Activated gamma-delta T cell treated with anti-CD3 and anti-CD28 coated beads, Interleukin-2, amount 50 U/mL, for 16 hours (primary cell): ENCODE results near the gene UBAC2.

Experiments
- DNase-seq: peaks from one replicate; pipeline ENCODE4 v3.0.0-alpha.2; 2020; ENCODE audit warnings: low read depth

Gene UBAC2

DNA sequence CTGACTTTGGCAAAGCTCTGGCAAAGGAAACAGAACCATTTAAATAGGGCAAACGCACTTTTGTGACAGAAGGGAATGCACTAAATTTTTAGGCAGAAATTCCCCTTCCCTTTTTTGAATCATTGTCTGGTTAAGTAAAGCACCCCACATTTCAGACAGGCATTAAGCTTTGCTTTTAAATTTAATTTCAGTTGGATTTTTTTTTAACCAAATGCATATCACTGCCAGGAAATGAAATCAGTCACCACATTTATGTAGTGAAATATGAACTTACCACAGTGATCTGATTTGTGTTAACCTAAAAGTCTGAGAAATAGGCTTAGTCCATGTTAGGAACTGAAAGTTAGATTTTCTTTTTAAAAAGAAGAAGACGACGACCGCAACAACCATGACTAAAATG, 95.7 kb downstream of the UBAC2 start:
- no peak for DNase-seq

DNA sequence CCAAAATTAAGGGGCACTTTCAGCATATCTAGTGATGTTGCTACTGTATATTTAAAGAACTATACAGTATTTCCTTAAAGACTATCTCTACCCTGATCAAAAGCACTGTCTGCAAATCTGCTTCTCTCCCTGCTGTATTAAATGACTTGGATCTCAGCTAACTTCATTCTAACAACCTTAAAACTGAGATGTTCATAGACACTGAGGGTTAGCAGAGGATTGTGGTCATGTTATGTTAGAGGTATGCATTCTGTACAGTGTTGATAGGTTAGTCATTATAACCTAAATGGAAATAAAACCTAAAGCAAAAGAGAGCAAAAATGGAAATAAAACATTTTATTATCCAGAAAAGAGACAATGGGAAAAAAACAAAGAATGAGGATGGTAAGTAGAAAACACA, 96.7 kb downstream of the UBAC2 start:
- no peak for DNase-seq

DNA sequence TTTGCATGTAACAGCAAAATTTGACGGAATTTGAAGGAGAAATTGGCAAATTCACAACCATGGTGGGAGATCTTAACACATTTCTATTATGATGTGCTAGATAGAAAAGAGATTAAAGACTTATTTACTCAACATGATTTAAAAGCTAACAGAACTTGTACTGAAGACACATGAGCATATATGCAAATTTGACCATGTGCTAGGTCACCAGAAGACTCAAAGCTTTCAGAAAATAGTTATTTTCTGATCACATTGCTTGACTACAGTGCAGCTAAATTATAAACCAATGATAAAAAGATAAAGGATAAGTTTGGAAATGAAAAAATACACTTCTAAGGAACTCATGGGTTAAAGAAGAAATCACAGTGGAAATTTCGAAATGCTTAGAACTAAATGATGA, 97.4 kb downstream of the UBAC2 start:
- DNase-seq: no peak

DNA sequence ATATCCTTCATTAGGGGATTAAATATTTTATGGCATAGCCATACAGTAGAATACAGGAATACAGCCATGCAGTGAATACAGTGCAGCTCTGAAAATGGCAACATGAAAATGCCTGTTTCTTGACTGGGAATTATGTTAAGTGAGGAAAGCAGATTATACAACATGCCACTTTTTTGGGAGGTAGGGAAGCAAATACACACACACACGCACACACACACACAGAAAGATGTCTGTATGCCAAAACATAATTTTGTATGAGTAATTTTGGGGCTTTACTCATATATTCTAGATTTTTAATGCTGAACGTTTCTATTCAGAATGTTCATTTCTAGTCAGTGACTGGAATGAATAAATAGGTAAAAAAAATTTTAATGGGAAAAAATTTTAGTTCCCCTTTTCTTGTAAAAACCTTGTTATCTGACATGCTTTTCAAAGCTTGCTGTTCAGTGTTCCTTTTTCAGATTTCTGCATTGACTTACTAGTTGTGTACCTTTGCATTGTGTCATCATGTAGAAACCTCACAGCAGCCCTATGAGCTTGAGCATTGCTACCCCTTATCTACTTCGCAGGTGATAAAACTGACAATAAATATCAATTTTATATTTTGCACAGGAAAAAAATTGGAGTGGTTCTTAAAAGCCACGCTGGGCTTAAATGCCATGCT, 98.7 kb downstream of the UBAC2 start:
- DNase-seq: no peak

DNA sequence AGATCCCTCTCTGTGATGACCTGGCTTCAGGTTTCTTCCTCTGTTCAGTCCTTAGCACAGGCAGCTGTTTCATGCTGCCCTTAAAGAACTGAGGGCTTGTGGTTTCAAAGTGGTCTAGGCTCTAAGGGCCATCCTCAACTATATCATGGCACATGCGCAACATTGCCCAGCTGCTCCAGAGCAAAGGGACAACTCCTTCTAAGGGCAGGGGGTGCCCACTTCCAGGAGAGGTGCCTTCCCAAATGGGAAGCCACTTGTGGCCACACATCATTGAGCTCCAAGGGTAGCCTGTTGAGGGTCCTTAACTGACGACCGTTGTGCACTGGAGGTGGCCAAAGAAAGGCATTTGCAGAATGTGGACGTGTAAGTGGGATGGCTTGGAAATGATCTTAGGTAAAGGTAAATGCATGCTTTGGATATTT, 99.3 kb downstream of the UBAC2 start:
- DNase-seq: no peak

DNA sequence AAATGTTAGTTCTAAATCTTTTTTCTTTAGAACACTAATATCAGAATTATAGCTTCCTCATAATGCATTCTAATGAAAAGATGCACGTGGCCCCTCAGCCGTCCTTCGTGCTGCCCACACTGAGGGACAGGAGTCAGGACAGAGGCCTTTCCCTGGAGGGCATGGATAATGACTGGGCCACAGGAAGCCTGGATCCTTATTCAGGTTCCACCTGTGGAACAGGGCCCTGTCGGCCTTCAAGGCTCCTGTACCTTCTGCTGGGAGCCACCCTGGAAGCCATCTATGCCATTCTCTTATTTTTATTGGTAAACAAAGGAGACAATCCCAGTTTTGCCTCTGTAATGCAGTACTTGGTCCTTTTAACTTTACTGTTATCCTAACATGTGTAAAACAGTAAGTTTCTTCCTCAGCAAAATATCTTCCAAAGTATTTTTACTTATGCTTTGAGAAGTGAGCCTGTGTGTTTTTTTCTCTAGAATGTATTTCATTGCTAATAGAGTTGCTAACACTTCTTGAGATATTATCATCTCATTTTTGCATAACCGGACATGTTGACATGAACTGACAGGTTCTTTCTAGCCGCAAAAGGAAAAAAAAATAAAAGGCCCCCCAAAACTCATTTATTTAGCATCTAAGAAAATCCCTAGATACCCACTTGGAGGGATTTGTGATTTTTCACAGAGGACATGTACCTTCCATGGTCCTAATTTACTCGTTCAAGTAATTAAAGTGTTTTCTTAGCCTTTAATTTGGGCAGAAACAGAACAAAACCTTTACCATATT, 100.6 kb downstream of the UBAC2 start:
- DNase-seq: no peak

DNA sequence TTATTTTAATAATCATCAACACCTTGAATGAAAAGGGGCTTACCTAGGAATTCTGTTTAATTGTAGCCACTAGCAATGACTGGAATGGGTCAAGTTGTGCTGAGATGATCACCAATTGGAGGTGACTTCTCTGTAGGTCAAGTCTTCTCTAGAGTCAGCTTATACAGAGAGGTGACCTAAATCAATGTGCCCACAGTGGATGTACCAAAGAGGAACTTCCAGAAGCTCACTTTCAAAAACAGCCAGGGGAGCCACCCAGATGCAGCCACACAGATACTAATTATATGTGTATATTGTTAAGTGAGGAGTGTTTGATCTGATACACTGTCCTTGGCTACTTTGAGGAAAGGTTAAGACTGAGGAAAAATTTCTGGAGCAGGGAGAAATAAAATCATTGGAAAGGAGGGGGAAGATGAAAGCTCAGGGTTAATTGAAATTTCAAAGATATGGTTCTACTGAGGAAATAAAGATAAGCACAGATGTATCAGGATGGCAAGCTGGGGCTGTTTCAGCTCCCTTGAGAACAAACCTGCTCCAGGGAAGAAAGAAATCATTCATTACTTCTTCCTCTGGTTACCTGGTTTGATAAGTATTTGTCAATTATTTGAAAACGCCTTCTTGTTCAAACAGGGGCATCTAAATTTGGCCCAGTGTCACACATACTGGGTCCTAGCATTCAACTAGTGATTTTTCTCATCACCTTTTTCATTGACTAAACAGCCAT, 101.4 kb downstream of the UBAC2 start:
- no peak for DNase-seq

DNA sequence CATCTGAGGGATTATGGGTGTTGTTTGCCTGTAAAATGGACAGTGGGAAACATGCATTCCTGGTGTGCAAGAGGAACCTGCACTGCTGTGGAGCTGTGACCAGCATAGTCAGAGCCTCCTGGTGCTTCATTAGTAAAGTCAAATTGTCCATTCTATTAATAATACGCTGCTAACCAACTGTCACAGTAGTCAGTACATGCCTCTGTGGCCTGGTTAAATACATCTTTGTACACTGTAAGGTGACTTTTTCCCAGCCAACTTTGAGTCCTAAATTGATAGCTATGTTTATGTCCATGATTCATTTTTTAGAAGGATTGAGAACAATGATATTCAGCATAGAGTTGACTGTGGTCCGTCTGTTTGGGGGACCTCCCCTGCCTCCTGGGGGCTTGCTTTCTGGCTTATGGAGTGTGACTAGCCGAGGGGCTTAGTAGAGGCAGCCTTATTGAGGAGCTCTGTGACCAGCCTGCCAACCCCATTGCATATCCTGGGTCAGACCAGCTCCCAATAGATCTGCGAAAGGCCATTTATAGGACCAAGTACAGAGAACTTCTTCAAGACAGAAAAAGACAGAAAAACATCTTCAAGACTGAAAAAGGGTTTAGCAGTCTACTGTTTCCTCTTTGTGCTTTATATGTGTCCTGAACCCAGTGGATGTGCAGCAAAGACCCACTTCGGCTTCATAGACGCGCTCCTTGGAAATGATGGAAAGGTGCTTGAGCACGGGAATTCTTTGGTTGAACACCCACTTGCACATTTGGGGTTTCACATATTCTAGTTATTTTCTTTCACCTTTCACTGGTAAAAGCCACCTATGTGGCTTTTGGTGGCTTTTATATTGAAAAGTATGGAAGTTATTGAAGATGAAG, 102.2 kb downstream of the UBAC2 start:
- no peak for DNase-seq

DNA sequence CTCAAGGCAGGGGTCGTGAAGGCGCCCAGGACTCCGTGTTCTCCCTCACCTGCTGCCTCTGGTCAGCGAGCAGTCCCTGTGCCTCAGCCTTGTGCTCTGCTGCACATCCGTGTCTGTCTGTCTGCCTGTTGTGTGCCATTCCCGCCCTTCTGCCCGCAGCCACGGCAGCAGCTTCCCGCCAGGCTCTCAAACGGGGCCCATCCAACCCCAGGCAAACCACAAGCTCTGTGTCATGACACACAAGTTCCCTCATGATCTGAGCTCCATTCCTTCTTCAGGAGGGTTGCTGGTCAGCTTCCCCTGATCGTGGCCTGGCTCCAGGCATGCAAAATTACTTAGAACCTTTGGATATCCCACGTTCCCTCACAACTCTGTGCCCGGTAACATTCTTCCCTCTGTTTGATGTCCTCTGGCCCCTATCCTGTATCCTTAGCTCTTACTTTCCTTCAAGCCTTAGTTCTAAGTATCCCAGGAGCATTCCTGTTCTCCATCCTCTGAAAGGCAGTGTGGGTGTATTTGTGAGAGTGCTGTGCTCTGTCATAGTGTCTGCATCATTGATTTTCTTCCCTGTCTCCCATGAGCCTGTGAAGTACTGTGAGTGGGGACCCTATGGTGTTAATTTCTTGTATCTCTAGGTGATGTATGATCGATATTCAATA, 103.3 kb downstream of the UBAC2 start:
- DNase-seq: no peak

DNA sequence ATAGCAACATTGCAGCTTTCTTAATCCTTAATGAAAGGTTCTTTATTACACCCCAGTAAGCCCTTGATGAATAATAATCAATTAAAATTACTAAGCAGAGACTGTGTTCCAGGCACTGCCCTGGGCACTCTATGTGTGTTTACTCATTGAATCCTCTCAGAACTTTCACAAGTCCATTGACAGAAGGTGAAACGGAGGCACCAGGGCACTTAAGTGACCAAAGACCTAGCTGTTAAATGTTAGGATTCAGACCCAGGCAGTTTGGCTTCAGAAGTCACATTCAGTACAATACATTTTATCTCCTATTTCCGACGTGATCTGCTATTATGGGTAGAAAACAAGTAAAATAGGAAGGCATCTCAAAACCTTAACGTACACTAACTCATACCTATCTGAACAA, 103.9 kb downstream of the UBAC2 start:
- no peak for DNase-seq

DNA sequence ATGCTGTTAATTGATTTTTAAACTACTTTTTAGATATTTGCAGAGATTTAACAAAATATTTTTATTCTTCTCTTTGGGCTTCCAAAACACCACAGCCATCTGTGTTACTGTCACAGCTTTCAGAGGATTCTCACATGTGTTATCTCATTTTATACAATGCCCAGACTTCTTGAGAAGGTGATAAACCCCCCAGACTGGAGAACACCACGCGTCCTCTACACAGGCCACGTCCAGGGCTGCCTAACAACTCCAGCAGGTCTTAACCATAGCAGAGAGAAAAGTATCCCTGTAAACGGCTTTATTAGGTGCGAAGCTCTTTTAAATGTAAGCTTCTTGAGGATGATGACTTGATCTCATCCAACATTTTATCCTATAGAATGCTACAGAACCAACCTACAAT, 104.5 kb downstream of the UBAC2 start:
- DNase-seq: no peak

DNA sequence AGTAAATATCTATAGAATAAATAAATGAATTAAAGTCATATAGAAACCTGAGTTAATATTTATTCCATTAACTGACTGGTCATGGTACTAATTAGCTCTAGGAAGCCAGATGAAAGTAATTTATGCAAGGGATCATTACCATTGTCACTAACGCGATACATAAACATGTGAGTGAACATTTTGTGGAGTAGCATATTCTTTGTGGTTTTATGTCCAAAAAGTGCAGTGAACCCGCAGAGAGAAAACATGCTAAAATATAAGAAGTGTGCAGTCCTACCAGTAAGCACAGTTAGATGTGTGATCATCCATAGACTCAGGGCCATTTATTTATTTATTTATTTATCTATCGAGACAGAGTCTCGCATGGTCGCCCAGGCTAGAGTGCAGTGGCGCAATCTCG, 104.9 kb downstream of the UBAC2 start:
- no peak for DNase-seq

DNA sequence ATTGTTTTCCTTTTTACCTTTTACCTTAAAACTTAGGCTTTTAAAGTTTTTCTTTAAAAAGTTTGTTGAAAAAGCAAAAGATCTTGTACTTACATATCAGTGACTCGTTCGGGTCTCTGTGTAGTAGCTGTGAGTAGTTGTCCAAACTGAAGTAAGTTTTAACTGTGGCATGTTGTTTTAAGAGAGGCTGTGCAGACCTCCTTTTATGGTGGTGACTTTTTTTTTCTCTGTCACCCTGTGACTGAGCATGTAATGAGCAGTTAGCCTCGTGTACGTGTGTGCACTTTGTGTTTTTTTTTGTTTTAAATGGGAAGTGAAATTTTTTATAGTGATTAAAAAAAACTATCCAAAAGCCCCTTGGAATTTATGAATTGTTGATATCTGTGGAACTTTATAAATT, 106.6 kb downstream of the UBAC2 start, which contains the start of gene GPR183:
GPR183 (minus strand) TSS at position 153 of the 400 bp plus-strand sequence. CDS start 11,254 bp downstream, outside the sequence.
- DNase-seq: no peak

DNA sequence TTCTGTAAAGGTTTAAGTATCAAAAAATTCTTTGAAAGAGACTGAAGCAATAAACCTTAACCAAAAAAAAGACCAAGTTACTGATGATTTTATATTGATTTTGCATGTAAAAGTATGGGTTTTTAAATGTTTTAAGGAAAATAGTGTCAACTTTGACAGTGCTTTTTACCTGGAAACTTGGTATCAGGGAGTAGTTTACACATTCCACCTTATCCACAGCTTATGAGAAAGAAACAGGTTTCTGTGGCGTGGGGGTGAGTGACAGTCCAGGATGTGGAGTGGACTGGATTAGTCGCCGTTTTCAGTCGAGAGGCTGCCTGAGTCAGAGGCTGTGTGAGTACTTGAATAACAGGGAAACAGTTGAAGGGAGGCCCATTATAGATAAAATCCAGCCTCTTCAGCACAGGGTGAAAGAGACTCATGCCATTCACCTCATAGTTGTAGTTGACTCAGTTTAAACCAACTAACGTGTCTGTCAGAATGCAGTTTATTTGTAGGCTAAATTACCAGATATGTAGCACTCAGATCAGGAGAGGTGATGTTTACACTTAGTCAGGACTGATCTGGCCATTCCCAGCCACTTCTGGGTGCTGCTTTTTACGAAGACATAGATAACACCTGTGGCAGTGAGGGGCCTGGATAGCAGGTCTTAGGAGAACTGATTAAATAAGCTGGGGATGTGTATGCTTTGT, 107.1 kb downstream of the UBAC2 start:
- DNase-seq: no peak

DNA sequence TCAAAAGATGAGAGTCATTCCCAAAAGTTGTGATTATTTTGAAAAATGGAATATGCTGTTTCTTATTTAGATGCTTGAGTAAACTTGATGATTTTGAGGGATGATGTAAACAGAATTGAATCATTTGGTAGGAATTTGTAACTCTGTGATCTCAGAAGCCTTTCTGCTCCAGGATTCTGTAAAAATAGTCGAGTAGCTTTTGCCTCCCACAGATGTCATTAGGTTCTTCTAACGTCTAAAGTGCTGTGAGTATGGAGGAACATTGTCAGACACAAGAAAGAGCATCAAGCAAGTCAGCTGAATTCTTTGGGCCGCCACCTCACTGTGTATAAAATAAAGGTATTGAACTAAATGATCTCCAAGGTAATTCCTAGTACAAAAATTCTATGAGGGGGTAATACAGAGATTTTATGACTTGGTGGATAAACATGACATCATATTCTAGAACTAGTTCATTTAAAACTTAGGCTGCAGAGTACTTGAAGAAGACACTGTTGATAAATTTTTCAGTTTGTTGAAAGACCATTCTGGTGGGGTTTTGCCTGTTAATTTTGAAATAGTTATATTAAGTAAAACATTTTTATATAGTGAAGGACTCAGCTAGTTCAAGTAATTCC, 107.9 kb downstream of the UBAC2 start:
- DNase-seq: no peak

DNA sequence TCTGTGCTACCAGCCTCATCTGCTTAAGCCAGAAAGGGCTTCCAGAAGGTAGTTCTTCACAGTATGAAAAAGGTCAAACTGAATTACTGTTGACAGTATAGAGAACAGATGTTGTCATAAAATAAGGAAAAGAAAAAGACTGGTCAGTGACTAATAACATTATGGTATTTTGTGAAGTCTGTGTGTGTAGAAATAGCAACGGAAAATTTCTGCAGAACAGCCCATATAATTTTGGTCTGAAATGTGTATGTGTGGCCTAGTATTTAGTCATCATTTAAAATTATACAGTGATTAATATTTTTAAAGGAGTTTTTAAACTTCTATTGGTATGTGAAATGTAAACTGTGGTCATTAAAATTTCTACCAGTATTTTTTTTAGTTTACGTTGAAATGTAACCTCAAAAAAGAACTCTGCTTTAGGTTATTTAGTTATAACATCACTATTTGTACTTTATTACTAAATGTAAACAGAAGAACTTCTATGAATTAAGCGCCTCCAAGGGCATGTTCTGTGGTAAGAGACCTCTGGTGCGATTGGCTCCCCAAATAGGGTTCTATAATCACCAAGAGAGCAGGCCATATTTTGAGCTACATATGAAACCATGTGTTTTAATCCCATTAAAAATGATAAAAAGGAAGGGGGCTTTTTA, 109.9 kb downstream of the UBAC2 start:
- DNase-seq: no peak

DNA sequence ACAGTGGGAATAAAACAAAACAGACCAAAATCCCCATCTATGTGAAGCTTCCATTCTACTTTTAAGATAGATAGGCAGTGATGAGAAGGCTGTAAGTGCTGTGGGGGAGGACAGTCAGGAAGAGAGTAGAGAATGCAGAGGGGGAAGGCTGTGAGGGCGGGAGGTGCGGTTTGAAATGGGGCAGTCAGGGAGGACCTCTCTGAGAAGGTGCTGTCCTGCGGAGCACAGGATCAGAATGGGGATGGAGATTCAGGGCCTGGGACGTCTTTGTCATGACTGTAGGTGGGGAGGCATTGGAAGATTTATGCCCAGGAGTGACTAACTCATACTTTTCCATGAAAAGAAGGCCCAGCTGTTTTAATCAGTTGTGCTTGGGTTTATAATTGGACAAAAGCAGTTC, 110.5 kb downstream of the UBAC2 start:
- DNase-seq: no peak

DNA sequence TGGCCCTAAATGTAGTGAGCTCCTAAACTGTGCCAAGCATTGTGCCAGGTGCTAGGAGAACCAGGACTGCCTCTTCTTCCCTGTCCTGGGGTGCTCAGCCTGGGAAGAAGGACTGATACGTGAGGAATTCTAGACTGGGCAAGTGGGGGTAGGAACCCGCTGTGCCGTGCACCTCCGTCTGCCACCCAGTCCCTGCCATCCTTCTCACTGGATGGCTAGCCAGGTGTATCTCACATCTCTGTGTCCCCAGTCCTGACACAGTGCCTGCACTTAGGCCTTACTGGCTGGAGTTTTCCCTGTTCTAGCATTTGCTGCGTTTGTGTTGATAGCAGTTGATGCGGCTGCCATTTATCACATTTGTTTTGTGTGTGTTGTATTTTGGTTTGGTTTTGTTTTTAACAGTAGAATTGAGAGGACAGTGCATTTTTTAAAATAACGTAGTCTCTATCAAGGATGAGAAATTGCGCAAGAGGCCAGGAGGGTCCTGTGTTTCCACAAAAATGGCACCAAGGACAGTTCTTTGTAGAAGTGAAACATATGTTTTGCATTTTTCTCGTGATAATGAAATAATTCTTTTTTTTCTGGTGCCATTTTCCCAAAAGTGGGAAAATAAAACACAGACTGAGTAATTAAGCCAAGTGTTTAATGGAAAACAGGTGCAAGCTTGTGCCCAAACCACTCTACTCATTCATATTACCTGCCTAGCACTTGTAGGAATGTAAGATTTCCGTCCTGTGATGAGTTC, 111.3 kb downstream of the UBAC2 start:
- DNase-seq: no peak

DNA sequence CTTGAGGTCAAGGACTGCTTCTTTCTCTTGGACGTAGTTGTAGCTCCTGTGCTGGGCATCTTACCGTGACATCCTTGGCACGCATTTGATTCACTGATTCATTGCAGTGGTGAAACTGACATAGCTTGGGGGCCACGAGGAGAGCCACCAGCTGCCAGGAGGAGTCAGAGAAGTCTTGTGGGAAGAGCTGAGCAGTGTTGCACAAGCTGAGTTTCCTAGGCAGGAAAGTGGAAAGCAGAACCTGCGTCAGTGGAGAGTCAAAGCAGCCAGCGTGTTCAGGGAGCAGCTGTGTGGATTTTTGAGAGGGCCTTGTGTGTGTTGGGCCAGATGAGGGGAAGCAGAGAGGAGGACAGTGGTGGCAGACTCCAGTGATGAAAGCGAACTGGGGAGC, 111.8 kb downstream of the UBAC2 start:
- no peak for DNase-seq
